ENCODE data around the gene SMARCC2. TPM values are rescaled to one million over a fixed set of nuclear protein-coding genes. Genes with fewer than 3 reads are reported as not detected.
A peak's percentile ranks its signal among the peaks of the same experiment; 100 is the strongest.

SMARCC2 gene
- total and polyA plus RNA-seq, 9 of the 15 experiments (the other 6 are each of a cell fraction or from before 2014, with no cell fraction given), result 11.9 to 86.0 (median 36.6) TPM

- TF ChIP-seq, protein P1, sequence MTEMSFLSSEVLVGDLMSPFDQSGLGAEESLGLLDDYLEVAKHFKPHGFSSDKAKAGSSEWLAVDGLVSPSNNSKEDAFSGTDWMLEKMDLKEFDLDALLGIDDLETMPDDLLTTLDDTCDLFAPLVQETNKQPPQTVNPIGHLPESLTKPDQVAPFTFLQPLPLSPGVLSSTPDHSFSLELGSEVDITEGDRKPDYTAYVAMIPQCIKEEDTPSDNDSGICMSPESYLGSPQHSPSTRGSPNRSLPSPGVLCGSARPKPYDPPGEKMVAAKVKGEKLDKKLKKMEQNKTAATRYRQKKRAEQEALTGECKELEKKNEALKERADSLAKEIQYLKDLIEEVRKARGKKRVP (CRISPR knock-in tag; IDR thresholded peaks at IDR 0.05), result peak; percentile 82
- TF ChIP-seq, protein P2, sequence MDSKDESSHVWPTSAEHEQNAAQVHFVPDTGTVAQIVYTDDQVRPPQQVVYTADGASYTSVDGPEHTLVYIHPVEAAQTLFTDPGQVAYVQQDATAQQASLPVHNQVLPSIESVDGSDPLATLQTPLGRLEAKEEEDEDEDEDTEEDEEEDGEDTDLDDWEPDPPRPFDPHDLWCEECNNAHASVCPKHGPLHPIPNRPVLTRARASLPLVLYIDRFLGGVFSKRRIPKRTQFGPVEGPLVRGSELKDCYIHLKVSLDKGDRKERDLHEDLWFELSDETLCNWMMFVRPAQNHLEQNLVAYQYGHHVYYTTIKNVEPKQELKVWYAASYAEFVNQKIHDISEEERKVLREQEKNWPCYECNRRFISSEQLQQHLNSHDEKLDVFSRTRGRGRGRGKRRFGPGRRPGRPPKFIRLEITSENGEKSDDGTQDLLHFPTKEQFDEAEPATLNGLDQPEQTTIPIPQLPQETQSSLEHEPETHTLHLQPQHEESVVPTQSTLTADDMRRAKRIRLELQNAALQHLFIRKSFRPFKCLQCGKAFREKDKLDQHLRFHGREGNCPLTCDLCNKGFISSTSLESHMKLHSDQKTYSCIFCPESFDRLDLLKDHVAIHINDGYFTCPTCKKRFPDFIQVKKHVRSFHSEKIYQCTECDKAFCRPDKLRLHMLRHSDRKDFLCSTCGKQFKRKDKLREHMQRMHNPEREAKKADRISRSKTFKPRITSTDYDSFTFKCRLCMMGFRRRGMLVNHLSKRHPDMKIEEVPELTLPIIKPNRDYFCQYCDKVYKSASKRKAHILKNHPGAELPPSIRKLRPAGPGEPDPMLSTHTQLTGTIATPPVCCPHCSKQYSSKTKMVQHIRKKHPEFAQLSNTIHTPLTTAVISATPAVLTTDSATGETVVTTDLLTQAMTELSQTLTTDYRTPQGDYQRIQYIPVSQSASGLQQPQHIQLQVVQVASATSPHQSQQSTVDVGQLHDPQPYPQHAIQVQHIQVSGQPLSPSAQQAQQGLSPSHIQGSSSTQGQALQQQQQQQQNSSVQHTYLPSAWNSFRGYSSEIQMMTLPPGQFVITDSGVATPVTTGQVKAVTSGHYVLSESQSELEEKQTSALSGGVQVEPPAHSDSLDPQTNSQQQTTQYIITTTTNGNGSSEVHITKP (IDR thresholded peaks at IDR 0.05; ENCODE audit: partially characterized antibody), result peak; percentile 41
- TF ChIP-seq SUPT5H (IDR thresholded peaks at IDR 0.05) (peak; percentile 99), CREBBP (IDR thresholded peaks at IDR 0.05; ENCODE audit: low read depth, low read length) (no peak), SAP30 (IDR thresholded peaks at IDR 0.05; ENCODE audit: borderline replicate concordance, insufficient read depth, low read depth, low read length, poor library complexity, severe bottlenecking) (peak; percentile 35), NCOA4 (IDR thresholded peaks at IDR 0.05; ENCODE audit: partially characterized antibody) (no peak), CEBPG (CRISPR knock-in tag; IDR thresholded peaks at IDR 0.05) (peak; percentile 41; the same call in 1 of the 2 replicates), CEBPG (tag; conservative IDR thresholded peaks at IDR 0.05 in 1 of 2, IDR thresholded peaks at IDR 0.05 in 1 of 2) (no peak), ATF3 (IDR thresholded peaks at IDR 0.05) (peak; percentile 62; the same call in 1 of the 2 replicates), ATF3 (CRISPR knock-in tag; conservative IDR thresholded peaks at IDR 0.05) (0 out of 2 replicates have a peak, but pooled peaks have one; percentile 35), ZNF224 (CRISPR knock-in tag; IDR thresholded peaks at IDR 0.05) (no peak), SMAD4 (CRISPR knock-in tag; conservative IDR thresholded peaks at IDR 0.05) (peak; percentile 78; the same call in 1 of the 2 replicates), BCL6 (CRISPR knock-in tag; IDR thresholded peaks at IDR 0.05) (0 out of 2 replicates have a peak, but pooled peaks have one; percentile 8), HOMEZ (CRISPR knock-in tag; IDR thresholded peaks at IDR 0.05) (no peak)
- TF ChIP-seq, protein P3, sequence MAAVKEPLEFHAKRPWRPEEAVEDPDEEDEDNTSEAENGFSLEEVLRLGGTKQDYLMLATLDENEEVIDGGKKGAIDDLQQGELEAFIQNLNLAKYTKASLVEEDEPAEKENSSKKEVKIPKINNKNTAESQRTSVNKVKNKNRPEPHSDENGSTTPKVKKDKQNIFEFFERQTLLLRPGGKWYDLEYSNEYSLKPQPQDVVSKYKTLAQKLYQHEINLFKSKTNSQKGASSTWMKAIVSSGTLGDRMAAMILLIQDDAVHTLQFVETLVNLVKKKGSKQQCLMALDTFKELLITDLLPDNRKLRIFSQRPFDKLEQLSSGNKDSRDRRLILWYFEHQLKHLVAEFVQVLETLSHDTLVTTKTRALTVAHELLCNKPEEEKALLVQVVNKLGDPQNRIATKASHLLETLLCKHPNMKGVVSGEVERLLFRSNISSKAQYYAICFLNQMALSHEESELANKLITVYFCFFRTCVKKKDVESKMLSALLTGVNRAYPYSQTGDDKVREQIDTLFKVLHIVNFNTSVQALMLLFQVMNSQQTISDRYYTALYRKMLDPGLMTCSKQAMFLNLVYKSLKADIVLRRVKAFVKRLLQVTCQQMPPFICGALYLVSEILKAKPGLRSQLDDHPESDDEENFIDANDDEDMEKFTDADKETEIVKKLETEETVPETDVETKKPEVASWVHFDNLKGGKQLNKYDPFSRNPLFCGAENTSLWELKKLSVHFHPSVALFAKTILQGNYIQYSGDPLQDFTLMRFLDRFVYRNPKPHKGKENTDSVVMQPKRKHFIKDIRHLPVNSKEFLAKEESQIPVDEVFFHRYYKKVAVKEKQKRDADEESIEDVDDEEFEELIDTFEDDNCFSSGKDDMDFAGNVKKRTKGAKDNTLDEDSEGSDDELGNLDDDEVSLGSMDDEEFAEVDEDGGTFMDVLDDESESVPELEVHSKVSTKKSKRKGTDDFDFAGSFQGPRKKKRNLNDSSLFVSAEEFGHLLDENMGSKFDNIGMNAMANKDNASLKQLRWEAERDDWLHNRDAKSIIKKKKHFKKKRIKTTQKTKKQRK (IDR thresholded peaks at IDR 0.05; ENCODE audit: borderline replicate concordance, low read depth, low read length), result 0 out of 2 replicates have a peak, but pooled peaks have one; percentile 22
These were observed 71.2 kb downstream of the SMARCC2 start, which contains the start of gene ZC3H10 (continued) for GRCh38 chr12:56117778-56118687.

Data from K562 (cell line).